ENCODE measurements around the gene C16orf54. TPM values are rescaled to one million over a fixed set of nuclear protein-coding genes. Genes with fewer than 3 reads are reported as not detected.

C16orf54 gene
- total RNA-seq, 1 experiment from 2014 or later: 0.18 TPM

- ChIA-PET CTCF (no interaction called here), POLR2A (interaction anchor here (0.6 kb wide), 1 partner anchor 42 kb away, joined by 4 read pairs; no protein-coding TSS in a partner anchor)
- Histone ChIP-seq H3K27ac (ENCODE audit: low read length) (no peak overlapping the region), H3K9me3 (ENCODE audit: control insufficient read depth, insufficient read depth, low read depth, low read length) (no peaks in the 10 kb centered on the region), H3K27me3 (ENCODE audit: control insufficient read depth, insufficient read depth, low read length) (no peaks in the 10 kb centered on the region), H3K4me3 (ENCODE audit: low read depth in 2 of 2, low read length in 2 of 2) (no peak overlapping the region), H3K36me3 (ENCODE audit: control insufficient read depth, insufficient read depth, low read length) (no peaks in the 10 kb centered on the region), H3K4me1 (ENCODE audit: control insufficient read depth, insufficient read depth, low read length) (peaks cover 3% of the 10 kb centered on the region; the same call in 1 of the 2 replicates)
- intact Hi-C loops (cut with micrococcal nuclease; ENCODE audit: unreplicated experiment): no loop called here
- BruUV-seq (replicated peaks): no TSS peak
- DNase-seq (ENCODE audit: low read depth, low spot score) (no peak), ATAC-seq (no peak)
- in situ Hi-C loops (cut with HindIII; ENCODE audit: low pct_unique_long_range_greater_than_20kb, low sequenced_read_pairs): no loop called here
- TF ChIP-seq POLR2AphosphoS5 (IDR thresholded peaks at IDR 0.05; ENCODE audit: low read depth, low read length) (no peak), TCF7L2 (IDR thresholded peaks at IDR 0.05; ENCODE audit: low read depth, low read length) (no peak), SIN3A (IDR thresholded peaks at IDR 0.05; ENCODE audit: borderline replicate concordance, insufficient read depth, low read depth, low read length) (no peak), REST (IDR thresholded peaks at IDR 0.05; ENCODE audit: insufficient read depth in 1 of 2, low read depth in 2 of 2, low read length in 1 of 2) (no peak), CTCF (IDR thresholded peaks at IDR 0.05) (no peak)
These were observed 30.8 kb downstream of the C16orf54 start for GRCh38 chr16:29714972-29715371.

- ATAC-seq (no peak), DNase-seq (ENCODE audit: low read depth, low spot score) (no peak)
- intact Hi-C loops (cut with micrococcal nuclease; ENCODE audit: unreplicated experiment): no loop called here
- no TSS peak for BruUV-seq (replicated peaks)
- ChIA-PET POLR2A (no interaction called here), CTCF (no interaction called here)
- H3K4me1 ChIP-seq (ENCODE audit: control insufficient read depth, insufficient read depth, low read length): peaks cover 3% of the 10 kb centered on the region; the same call in 1 of the 2 replicates
- TF ChIP-seq CTCF (IDR thresholded peaks at IDR 0.05): no peak
- no peak for TF ChIP-seq TCF7L2 (IDR thresholded peaks at IDR 0.05; ENCODE audit: low read depth, low read length)
- TF ChIP-seq SIN3A (IDR thresholded peaks at IDR 0.05; ENCODE audit: borderline replicate concordance, insufficient read depth, low read depth, low read length): no peak
- TF ChIP-seq POLR2AphosphoS5 (IDR thresholded peaks at IDR 0.05; ENCODE audit: low read depth, low read length): no peak
- no peak for TF ChIP-seq REST (IDR thresholded peaks at IDR 0.05; ENCODE audit: insufficient read depth in 1 of 2, low read depth in 2 of 2, low read length in 1 of 2)
- no peak overlapping the region for H3K27ac ChIP-seq (ENCODE audit: low read length)
- in situ Hi-C loops (cut with HindIII; ENCODE audit: low pct_unique_long_range_greater_than_20kb, low sequenced_read_pairs): no loop called here
- no peaks in the 10 kb centered on the region for H3K36me3 ChIP-seq (ENCODE audit: control insufficient read depth, insufficient read depth, low read length)
- no peak overlapping the region for H3K4me3 ChIP-seq (ENCODE audit: low read depth in 2 of 2, low read length in 2 of 2)
- H3K9me3 ChIP-seq (ENCODE audit: control insufficient read depth, insufficient read depth, low read depth, low read length): no peaks in the 10 kb centered on the region
- H3K27me3 ChIP-seq (ENCODE audit: control insufficient read depth, insufficient read depth, low read length): no peaks in the 10 kb centered on the region
These were observed 31.4 kb downstream of the C16orf54 start for GRCh38 chr16:29714396-29714795.

All from Panc1 (cell line).